Uterus (tissue), 4 donors: Measurements from ENCODE around the gene NPFF. TPM values are rescaled to one million over a fixed set of nuclear protein-coding genes. Genes with fewer than 3 reads are reported as not detected.

Source experiments
- DNase-seq, 2 donors: peaks; one replicate each; pipeline ENCODE4 v3.0.0-alpha.2; 2019 to 2020
- H3K27ac ChIP-seq, 2 donors: fragments of 200-600 bp; sonication (generic); 1 replicate in 1 of 2; 2 replicates in 1 of 2; pipeline ENCODE4 v1.5.1; 2016 to 2018
- H3K27me3 ChIP-seq, 2 donors: fragments of 200-600 bp; sonication (generic); one replicate each; pipeline ENCODE4 v1.5.1; 2018 to 2019; ENCODE audit warnings: control low read depth in 1 of 2
- H3K36me3 ChIP-seq, 2 donors: fragments of 200-600 bp; sonication (generic); one replicate each; pipeline ENCODE4 v1.5.1; 2019; ENCODE audit warnings: control low read depth in 1 of 2
- H3K4me1 ChIP-seq, 2 donors: fragments of 200-600 bp; sonication (generic); one replicate each; pipeline ENCODE4 v1.5.1; 2018 to 2019; ENCODE audit warnings: control low read depth in 1 of 2
- H3K4me3 ChIP-seq, 2 donors: fragments of 200-600 bp; sonication (generic); 1 replicate in 1 of 2; 2 replicates in 1 of 2; pipeline ENCODE4 v1.5.1; 2018 to 2019; ENCODE audit warnings: mild to moderate bottlenecking in 1 of 2
- H3K9me3 ChIP-seq, 2 donors: fragments of 200-600 bp; sonication (generic); one replicate each; pipeline ENCODE4 v1.5.1; 2019; ENCODE audit warnings: control low read depth in 1 of 2
- POLR2A ChIP-seq, 2 donors: fragments of 450-650 bp; IDR thresholded peaks; one replicate each; pipeline ENCODE4 v1.6.1; 2016; ENCODE audit warnings: antibody characterized with exemption in 2 of 2, mild to moderate bottlenecking in 1 of 2, moderate library complexity in 1 of 2
- intact Hi-C: fragments of 100-400 bp; cut with DNase I; formaldehyde crosslinking; loops from one replicate; pipeline ENCODE4 v1.15.1; 2023; ENCODE audit warnings: low total_unique reads
- total RNA-seq, 4 donors: library from RNA; depleted of rRNA in 3 of 4; stranded (reverse); fragments of >200 nt in 3 of 4; gene quantifications; one replicate each; pipeline versions ENCODE4 v1.1.0 to v1.2.4, GENCODE V29; 2014 to 2023
- TF ChIP-seq, protein P1 (sequence below), 4 experiments: fragments of 200-600 bp in 2 of 4; fragments of 450-650 bp in 2 of 4; sonication (generic) in 2 of 4; IDR thresholded peaks; one replicate each; pipeline ENCODE4 v1.5.1; 2016 to 2019; ENCODE audit warnings: antibody characterized with exemption in 4 of 4, mild to moderate bottlenecking in 2 of 4, moderate library complexity in 1 of 4
- donor health status: DM: yes; HTN: yes; CAD: no.

Gene NPFF
- total RNA-seq, 4 donors from 2014 or later: not detected

DNA sequence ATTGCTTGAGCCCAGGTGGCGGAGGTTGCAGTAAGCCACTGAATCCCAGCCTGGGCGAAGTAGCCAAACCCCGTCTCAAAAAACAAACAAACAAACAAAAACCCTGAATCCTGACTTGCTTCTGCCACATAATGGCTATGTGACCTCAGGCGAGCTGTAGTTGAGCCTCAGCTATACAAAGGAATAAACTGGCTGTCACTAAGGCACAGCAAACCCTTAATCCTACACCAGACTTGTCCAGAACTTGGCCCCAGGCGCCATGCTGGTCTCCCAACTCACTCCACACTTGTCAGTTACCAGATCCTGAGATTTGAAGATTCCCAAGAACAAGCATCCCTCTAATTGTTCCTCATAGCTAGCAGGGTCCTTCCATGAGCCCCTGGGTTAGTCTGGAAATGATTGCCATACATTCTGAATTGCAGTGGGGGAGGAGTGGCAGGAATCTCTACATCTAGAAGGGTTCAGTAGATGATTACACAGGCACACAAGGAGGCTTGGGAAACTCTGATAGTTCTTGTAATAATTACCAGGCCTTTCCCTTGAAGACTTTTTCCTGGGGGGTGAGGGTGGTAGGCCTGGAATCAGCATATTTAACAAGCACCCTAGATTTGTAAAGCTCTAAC lies 17.9 kb downstream of the NPFF start:
- Histone ChIP-seq H3K4me1 (peaks cover 0 to 5% of the 10 kb centered on the region in 2 donors), H3K27ac (no peak overlapping the region), H3K4me3 (no peak overlapping the region), H3K36me3 (no peaks in the 10 kb centered on the region), H3K27me3 (no peaks in the 10 kb centered on the region), H3K9me3 (no peaks in the 10 kb centered on the region)
- intact Hi-C loops: no loop called here
- DNase-seq: no peak
- no peak for TF ChIP-seq POLR2A (IDR thresholded peaks at IDR 0.05)
- TF ChIP-seq, protein P1, sequence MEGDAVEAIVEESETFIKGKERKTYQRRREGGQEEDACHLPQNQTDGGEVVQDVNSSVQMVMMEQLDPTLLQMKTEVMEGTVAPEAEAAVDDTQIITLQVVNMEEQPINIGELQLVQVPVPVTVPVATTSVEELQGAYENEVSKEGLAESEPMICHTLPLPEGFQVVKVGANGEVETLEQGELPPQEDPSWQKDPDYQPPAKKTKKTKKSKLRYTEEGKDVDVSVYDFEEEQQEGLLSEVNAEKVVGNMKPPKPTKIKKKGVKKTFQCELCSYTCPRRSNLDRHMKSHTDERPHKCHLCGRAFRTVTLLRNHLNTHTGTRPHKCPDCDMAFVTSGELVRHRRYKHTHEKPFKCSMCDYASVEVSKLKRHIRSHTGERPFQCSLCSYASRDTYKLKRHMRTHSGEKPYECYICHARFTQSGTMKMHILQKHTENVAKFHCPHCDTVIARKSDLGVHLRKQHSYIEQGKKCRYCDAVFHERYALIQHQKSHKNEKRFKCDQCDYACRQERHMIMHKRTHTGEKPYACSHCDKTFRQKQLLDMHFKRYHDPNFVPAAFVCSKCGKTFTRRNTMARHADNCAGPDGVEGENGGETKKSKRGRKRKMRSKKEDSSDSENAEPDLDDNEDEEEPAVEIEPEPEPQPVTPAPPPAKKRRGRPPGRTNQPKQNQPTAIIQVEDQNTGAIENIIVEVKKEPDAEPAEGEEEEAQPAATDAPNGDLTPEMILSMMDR (IDR thresholded peaks at IDR 0.05): no peak

DNA sequence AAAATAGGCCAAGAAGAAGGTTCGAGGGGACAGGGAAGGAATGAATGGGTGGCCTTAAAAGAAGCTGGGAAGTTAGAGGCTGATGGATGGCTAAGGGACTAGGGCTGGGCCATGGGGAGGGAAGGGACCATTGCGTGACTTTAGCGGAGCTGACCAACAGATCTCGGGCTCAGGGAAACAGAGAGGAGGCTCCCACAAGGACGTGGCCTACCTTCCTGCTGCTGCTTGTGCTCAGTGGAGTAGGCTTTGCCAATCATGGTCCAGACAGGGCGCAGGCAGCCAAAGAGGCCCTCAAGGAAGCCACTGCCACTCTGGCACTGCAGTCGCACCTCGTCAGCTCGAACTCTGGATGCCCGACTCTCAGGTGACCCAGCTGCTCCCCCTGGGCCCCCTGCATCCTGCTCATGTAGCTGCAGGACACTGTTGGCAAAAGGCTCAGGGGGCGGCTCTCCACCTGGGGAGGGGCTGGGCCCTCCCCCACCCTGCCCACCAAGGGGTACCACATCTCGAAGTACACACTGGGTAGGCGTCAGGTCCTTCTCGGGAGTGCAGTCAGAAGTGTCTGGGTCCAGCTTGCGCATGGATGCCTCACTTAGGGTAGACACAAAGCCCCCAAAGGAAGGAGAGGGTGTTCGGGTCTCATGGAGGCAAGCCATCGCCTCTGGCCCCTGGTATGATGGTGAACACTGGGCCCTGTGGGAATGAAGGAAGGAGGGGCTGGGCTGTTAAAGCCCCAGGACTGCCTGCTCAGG lies 20.4 kb downstream of the NPFF start:
- intact Hi-C loops: no loop called here
- H3K4me1 ChIP-seq: no peaks in the 10 kb centered on the region
- no peaks in the 10 kb centered on the region for H3K9me3 ChIP-seq
- H3K4me3 ChIP-seq: no peak overlapping the region
- no peaks in the 10 kb centered on the region for H3K36me3 ChIP-seq
- peak in 1 of 2 donors; percentile 17 for DNase-seq
- H3K27ac ChIP-seq: no peak overlapping the region
- TF ChIP-seq, protein P1 (IDR thresholded peaks at IDR 0.05): no peak
- TF ChIP-seq POLR2A (IDR thresholded peaks at IDR 0.05): no peak
- H3K27me3 ChIP-seq: no peaks in the 10 kb centered on the region

DNA sequence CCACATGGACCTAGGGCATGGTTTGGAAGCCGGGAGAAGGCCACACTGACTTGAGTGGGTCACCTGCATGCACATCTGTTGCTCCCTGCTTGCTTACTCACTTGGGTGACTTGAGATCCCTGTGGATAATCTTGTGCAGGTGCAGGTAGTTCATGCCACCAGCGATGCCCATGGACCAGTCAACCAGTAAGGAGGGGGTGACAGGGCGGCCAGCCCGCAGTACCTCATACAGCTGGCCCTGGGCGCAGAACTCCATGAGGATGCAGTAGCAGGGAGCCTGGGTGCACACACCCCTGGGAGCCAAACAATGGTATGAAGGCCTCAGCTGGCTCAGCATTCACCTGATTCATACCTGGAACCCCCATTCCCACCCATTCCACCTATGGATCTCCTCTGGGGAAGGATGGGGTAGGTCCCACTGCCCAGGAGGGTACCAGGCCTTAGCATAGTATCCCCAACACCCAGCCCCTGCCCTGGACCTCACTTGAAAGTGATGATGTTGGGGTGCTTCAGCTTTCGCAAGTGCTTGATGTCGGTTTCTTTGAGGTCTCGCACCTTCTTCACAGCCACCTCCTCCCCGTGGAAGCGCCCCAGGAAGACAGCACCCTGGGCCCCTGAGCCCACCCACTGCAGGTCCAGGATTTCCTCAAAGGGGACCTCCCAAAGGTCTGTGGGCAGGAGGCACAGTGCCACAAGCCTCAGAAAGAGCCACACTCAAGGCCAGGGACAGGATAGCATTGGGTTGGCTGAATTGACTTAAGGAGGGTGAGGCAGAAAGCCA lies 21.1 kb downstream of the NPFF start:
- DNase-seq: peak in 1 of 2 donors; percentile 24
- H3K4me3 ChIP-seq: no peak overlapping the region
- no peak for TF ChIP-seq POLR2A (IDR thresholded peaks at IDR 0.05)
- TF ChIP-seq, protein P1 (IDR thresholded peaks at IDR 0.05): no peak
- intact Hi-C loops: no loop called here
- H3K27ac ChIP-seq: no peak overlapping the region
- no peaks in the 10 kb centered on the region for H3K36me3 ChIP-seq
- no peaks in the 10 kb centered on the region for H3K27me3 ChIP-seq
- H3K4me1 ChIP-seq: no peaks in the 10 kb centered on the region
- H3K9me3 ChIP-seq: no peaks in the 10 kb centered on the region

DNA sequence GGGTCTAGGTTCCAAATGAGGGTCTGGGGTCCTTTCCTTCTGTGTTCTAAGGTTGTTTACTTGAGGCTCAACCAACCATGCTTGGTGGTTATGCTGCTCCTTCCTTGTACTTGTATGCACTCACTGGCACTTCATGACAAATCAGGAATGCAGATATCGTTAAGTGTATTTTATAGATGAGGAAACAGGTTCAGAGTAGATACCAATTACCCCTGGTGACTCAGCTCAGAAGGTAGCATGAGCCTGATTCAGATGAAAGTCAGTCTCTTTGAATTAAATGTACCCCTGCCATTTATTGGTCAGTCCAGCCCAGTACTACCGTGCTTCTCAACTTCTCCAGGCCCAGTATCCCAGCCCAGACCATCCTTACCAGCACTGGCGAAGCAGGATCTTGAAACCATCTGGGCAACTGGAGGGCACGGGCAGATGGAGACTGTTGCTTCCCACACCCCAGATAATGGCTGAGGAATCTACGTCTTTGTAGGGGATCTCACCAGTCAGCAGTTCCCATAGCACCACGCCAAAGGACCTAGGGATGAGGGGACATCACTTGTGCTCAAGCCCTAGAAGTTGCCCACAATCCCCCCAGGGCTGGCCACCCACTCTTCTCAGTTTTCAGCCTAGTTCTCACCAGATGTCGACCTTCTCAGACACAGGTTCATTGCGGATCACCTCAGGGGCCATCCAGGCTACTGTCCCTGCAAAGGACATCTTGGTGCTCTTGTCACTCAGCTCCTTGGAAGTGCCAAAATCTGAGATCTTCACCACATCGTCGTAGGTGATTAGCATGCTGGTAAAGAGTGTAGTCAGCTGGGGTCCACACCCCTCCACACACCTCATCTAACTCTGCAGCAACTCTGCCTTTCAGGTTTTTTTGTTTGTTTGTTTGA lies 22.4 kb downstream of the NPFF start:
- TF ChIP-seq, protein P1 (IDR thresholded peaks at IDR 0.05): no peak
- TF ChIP-seq POLR2A (IDR thresholded peaks at IDR 0.05): no peak
- H3K27me3 ChIP-seq: no peaks in the 10 kb centered on the region
- intact Hi-C loops: no loop called here
- no peaks in the 10 kb centered on the region for H3K9me3 ChIP-seq
- peaks cover 0 to 4% of the 10 kb centered on the region in 2 donors for H3K4me1 ChIP-seq
- no peak for DNase-seq
- H3K27ac ChIP-seq: no peak overlapping the region
- H3K4me3 ChIP-seq: no peak overlapping the region
- no peaks in the 10 kb centered on the region for H3K36me3 ChIP-seq
